Cardiac muscle cell (in vitro differentiated cells and primary cell): ENCODE data around the gene MGAT5B. TPM values are rescaled to one million over a fixed set of nuclear protein-coding genes. Genes with fewer than 3 reads are reported as not detected.
"Not testable (repeated sequence)": the region's sequence is repeated elsewhere in the genome, so short reads cannot be mapped to it uniquely, and the experiment has no call there.

Experiments
- DNase-seq, 2 donors: peaks; one replicate each; pipeline versions ENCODE4 v3.0.0 to v3.0.0-alpha.2; 2010 to 2017; ENCODE audit warnings: low read depth in 1 of 2, low spot score in 1 of 2
- H3K27ac ChIP-seq: fragments of 200-600 bp; sonication (generic); 2 replicates; pipeline ENCODE4 v1.5.1; 2016
- H3K27me3 ChIP-seq: fragments of 200-600 bp; sonication (generic); 2 replicates; pipeline ENCODE4 v1.6.0; 2016; ENCODE audit warnings: control low read depth
- H3K36me3 ChIP-seq: fragments of 200-600 bp; sonication (generic); 2 replicates; pipeline ENCODE4 v1.5.1; 2016; ENCODE audit warnings: control low read depth
- H3K4me1 ChIP-seq: fragments of 200-600 bp; sonication (generic); 2 replicates; pipeline ENCODE4 v1.8.1; 2017; ENCODE audit warnings: low read depth, mild to moderate bottlenecking, mixed run types
- H3K4me3 ChIP-seq: fragments of 200-600 bp; sonication (generic); 2 replicates; pipeline ENCODE4 v1.5.1; 2016; ENCODE audit warnings: mild to moderate bottlenecking
- H3K9me3 ChIP-seq: fragments of 200-600 bp; sonication (generic); 2 replicates; pipeline ENCODE4 v1.5.1; 2017; ENCODE audit warnings: low read depth, mild to moderate bottlenecking, control low read depth
- polyA plus RNA-seq: library from polyadenylated mRNA; unstranded; fragments of >200 nt; fragmentation: Nextera tagmentation; extraction: Ambion mirVana; gene quantifications from 2 replicates; pipeline ENCODE4 v1.2.1, GENCODE V29; 2016
- total RNA-seq: library from RNA; depleted of rRNA; stranded (reverse); fragments of >200 nt; gene quantifications from 2 replicates; pipeline ENCODE4 v1.2.3, GENCODE V29; 2016
- TF ChIP-seq, protein P1 (sequence below): IDR thresholded peaks from 2 replicates; pipeline ENCODE4 v1.5.1; 2012; ENCODE audit warnings: low read depth, mild to moderate bottlenecking, low read length

MGAT5B gene
- total and polyA plus RNA-seq, 2 experiments from 2014 or later = 0.48 to 0.86 TPM

DNA sequence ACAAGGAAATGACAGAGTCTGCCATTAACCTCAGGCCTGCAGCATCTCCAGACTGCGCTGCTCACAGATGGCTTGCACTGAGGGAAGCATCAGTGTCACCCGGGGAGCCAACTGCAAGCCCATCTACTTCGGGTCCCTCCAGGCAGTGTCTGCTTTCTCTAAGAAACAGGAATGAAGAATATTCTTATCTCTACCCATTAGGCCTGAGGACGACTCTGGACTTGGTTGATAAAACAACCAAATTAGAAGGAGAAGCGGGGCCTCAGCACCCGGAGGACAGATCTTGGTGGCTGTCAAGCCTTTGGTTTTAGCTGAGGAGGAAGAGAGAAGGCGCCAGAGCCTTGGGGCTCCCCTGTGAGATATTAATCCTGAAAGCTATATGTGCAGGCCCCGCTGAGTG is 19.5 kb upstream of the MGAT5B start:
- H3K9me3 ChIP-seq = no peaks in the 10 kb centered on the region

DNA sequence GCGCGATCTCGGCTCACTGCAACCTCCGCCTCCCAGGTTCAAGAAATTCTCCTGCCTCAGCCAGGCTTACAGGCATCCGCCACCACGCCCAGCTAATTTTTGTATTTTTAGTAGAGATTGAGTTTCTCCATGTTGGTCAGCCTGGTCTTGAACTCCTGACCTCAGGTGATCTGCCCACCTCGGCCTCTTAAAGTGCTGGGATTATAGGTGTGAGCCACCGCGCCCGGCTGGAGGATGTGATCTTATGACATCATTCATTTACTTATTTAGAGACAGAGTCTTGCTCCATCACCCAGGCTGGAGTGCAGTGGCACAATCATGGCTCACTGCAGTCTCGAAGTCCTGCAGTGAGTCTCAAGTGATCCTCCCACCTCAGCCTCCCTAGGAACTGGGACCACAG is 19.0 kb upstream of the MGAT5B start:
- not testable (repeated sequence) for H3K27ac ChIP-seq, H3K4me3 ChIP-seq, H3K36me3 ChIP-seq, H3K9me3 ChIP-seq, H3K27me3 ChIP-seq, H3K4me1 ChIP-seq, DNase-seq

More for the DNA sequence above, 19.5 kb upstream of the MGAT5B start:
- no peak for DNase-seq
- Histone ChIP-seq H3K36me3 (no peaks in the 10 kb centered on the region), H3K4me3 (no peak overlapping the region), H3K27ac (no peak overlapping the region), H3K4me1 (no peaks in the 10 kb centered on the region), H3K27me3 (no peaks in the 10 kb centered on the region)
- TF ChIP-seq, protein P1, sequence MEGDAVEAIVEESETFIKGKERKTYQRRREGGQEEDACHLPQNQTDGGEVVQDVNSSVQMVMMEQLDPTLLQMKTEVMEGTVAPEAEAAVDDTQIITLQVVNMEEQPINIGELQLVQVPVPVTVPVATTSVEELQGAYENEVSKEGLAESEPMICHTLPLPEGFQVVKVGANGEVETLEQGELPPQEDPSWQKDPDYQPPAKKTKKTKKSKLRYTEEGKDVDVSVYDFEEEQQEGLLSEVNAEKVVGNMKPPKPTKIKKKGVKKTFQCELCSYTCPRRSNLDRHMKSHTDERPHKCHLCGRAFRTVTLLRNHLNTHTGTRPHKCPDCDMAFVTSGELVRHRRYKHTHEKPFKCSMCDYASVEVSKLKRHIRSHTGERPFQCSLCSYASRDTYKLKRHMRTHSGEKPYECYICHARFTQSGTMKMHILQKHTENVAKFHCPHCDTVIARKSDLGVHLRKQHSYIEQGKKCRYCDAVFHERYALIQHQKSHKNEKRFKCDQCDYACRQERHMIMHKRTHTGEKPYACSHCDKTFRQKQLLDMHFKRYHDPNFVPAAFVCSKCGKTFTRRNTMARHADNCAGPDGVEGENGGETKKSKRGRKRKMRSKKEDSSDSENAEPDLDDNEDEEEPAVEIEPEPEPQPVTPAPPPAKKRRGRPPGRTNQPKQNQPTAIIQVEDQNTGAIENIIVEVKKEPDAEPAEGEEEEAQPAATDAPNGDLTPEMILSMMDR = no peak

DNA sequence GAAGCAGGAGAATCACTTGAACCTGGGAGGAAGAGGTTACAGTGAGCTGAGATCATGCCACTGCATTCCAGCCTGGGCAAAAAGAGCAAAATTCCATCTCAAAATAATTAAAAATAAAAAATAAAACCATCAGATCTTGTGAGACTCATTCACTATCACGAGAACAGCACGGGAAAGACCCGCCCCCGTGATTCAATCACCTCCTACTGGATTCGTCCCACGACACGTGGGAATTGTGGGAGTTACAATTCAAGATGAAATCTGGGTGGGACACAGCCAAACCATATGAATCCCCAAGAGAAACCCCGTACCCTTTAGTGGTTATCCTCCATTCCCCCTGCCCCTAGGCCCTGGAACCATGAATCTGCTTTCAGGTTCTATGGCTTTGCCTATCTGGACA is 15.4 kb upstream of the MGAT5B start:
- no peak for DNase-seq
- Histone ChIP-seq H3K4me3 (no peak overlapping the region), H3K27ac (no peak overlapping the region), H3K4me1 (no peaks in the 10 kb centered on the region), H3K9me3 (no peaks in the 10 kb centered on the region), H3K27me3 (no peaks in the 10 kb centered on the region), H3K36me3 (no peaks in the 10 kb centered on the region)
- TF ChIP-seq, protein P1 = no peak

DNA sequence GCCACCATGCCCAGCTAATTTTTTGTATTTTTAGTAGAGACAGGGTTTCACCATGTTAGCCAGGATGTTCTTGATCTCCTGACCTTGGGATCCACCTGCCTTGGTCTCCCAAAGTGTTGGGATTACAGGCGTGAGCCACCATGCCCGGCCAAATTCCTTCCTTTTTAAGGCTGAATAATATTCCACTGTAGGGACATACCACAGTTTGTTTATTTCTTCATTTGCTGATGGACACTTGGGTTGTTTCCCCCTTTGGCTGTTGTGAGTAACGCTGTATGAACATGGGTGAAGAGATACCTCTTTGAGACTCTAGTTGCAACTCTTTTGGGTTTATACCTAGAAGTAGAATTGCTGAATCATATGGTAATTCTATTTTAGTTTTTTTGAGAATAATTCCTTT is 13.1 kb upstream of the MGAT5B start:
- no peaks in the 10 kb centered on the region for H3K36me3 ChIP-seq
- no peak overlapping the region for H3K27ac ChIP-seq
- TF ChIP-seq, protein P1 = no peak
- no peaks in the 10 kb centered on the region for H3K9me3 ChIP-seq
- no peak for DNase-seq
- H3K27me3 ChIP-seq = no peaks in the 10 kb centered on the region
- H3K4me3 ChIP-seq = no peak overlapping the region
- H3K4me1 ChIP-seq = no peaks in the 10 kb centered on the region

DNA sequence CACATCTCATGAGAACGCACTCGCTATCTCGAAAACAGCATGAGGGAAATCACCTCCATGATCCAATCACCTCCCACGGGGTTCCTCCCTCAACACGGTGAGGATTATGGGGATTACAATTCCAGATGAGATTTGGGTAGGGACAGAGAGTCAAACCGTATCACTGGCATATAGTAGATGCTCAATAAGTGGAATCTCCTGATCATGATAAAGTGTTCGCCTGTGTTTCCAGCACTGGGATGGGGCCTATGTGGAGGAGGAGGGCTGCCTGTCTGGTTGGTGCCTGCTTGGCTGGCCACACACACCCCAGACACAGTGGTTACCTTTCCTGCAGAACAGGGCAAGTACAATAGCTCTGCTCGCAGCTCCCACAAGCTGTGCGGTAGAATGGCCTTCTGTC is 6.1 kb upstream of the MGAT5B start:
- H3K4me1 ChIP-seq = no peaks in the 10 kb centered on the region
- peaks cover 8% of the 10 kb centered on the region for H3K27me3 ChIP-seq
- H3K36me3 ChIP-seq = no peaks in the 10 kb centered on the region
- no peaks in the 10 kb centered on the region for H3K9me3 ChIP-seq
- TF ChIP-seq, protein P1 = no peak
- H3K27ac ChIP-seq = no peak overlapping the region
- DNase-seq = no peak
- no peak overlapping the region for H3K4me3 ChIP-seq

DNA sequence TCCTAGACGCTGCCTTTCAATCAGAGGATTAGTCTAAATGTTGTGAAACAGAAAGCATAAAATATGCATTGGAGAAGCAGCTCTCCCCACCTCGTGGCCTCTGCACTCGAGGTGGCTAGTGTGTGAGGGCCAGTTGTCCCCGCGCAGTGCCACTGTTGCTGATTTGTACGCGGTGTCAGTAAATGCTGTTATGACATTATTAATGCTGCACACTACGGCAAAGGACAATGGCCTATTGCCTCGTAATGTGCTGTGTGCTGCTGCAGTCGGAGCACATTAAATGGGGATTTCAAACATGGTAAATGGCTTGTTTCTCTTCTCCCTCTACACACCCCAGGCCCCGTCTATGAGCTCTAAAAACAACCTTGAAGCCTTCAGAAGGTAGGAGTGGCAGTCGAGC is 5.7 kb upstream of the MGAT5B start:
- Histone ChIP-seq H3K4me1 (no peaks in the 10 kb centered on the region), H3K27ac (no peak overlapping the region), H3K9me3 (no peaks in the 10 kb centered on the region), H3K4me3 (no peak overlapping the region), H3K27me3 (peaks cover 12% of the 10 kb centered on the region), H3K36me3 (no peaks in the 10 kb centered on the region)
- TF ChIP-seq, protein P1 = no peak
- no peak for DNase-seq
